Muscle layer of duodenum (tissue), 2 donors: ENCODE measurements around the gene ZNF462.
"Not testable (repeated sequence)": the region's sequence is repeated elsewhere in the genome, so short reads cannot be mapped to it uniquely, and the experiment has no call there.

Experiments
- H3K27ac ChIP-seq: one replicate; pipeline ENCODE4 v1.7.0; 2013; ENCODE audit warnings: mild to moderate bottlenecking, low read length
- H3K27me3 ChIP-seq: one replicate; pipeline ENCODE4 v1.7.0; 2013; ENCODE audit warnings: low read depth, mild to moderate bottlenecking, control low read depth, low read length
- H3K36me3 ChIP-seq, 2 donors: one replicate each; pipeline ENCODE4 v1.7.0; 2013; ENCODE audit warnings: low read length in 2 of 2, control low read depth in 1 of 2, mild to moderate bottlenecking in 1 of 2; ENCODE audit not compliant: insufficient read depth in 2 of 2, control insufficient read depth in 1 of 2
- H3K4me1 ChIP-seq, 2 donors: one replicate each; pipeline ENCODE4 v1.7.0; 2013; ENCODE audit warnings: low read length in 2 of 2, mild to moderate bottlenecking in 2 of 2, control low read depth in 1 of 2, moderate library complexity in 1 of 2; ENCODE audit not compliant: insufficient read depth in 2 of 2, control insufficient read depth in 1 of 2
- H3K4me3 ChIP-seq, 2 donors: one replicate each; pipeline ENCODE4 v1.7.0; 2013; ENCODE audit warnings: low read length in 2 of 2, low read depth in 1 of 2, mild to moderate bottlenecking in 1 of 2
- H3K9me3 ChIP-seq, 2 donors: one replicate each; pipeline ENCODE4 v1.7.0; 2013; ENCODE audit warnings: low read length in 2 of 2, control low read depth in 1 of 2, mild to moderate bottlenecking in 1 of 2; ENCODE audit not compliant: control insufficient read depth in 1 of 2
- donor health status: healthy.

ZNF462 gene

GRCh38 chr9:106846307-106846706, 16.7 kb upstream of the ZNF462 start:
- Histone ChIP-seq H3K27ac (no peak overlapping the region), H3K4me1 (no peaks in the 10 kb centered on the region), H3K27me3 (no peaks in the 10 kb centered on the region)

GRCh38 chr9:106846857-106847256, 16.1 kb upstream of the ZNF462 start:
- H3K4me1 ChIP-seq, result no peaks in the 10 kb centered on the region
- H3K27ac ChIP-seq, result no peak overlapping the region
- no peaks in the 10 kb centered on the region for H3K9me3 ChIP-seq
- no peaks in the 10 kb centered on the region for H3K36me3 ChIP-seq
- H3K27me3 ChIP-seq, result no peaks in the 10 kb centered on the region
- H3K4me3 ChIP-seq, result no peak overlapping the region

More at GRCh38 chr9:106846307-106846706, 16.7 kb upstream of the ZNF462 start:
- Histone ChIP-seq H3K36me3 (no peaks in the 10 kb centered on the region), H3K4me3 (no peak overlapping the region), H3K9me3 (no peaks in the 10 kb centered on the region)

- H3K4me3 ChIP-seq, H3K4me1 ChIP-seq, H3K27ac ChIP-seq, H3K9me3 ChIP-seq, H3K27me3 ChIP-seq, H3K36me3 ChIP-seq: not testable (repeated sequence)
Observed at GRCh38 chr9:106851640-106852039, 11.3 kb upstream of the ZNF462 start.

- Histone ChIP-seq H3K36me3 (no peaks in the 10 kb centered on the region), H3K27me3 (no peaks in the 10 kb centered on the region), H3K4me3 (no peak overlapping the region), H3K9me3 (no peaks in the 10 kb centered on the region), H3K4me1 (peaks cover 0 to 8% of the 10 kb centered on the region in 2 donors), H3K27ac (no peak overlapping the region)
Observed at GRCh38 chr9:106857811-106858470, 5.0 kb upstream of the ZNF462 start.

- Histone ChIP-seq H3K4me1 (peaks cover 0 to 8% of the 10 kb centered on the region in 2 donors), H3K4me3 (peak overlapping the region; percentile 77 to 92), H3K27ac (peak overlapping the region; percentile 86), H3K36me3 (no peaks in the 10 kb centered on the region), H3K9me3 (no peaks in the 10 kb centered on the region), H3K27me3 (no peaks in the 10 kb centered on the region)
Observed at GRCh38 chr9:106859957-106860720, 2.8 kb upstream of the ZNF462 start.

- Histone ChIP-seq H3K4me1 (peaks cover 0 to 8% of the 10 kb centered on the region in 2 donors), H3K4me3 (peak overlapping the region; percentile 77 to 92), H3K9me3 (no peaks in the 10 kb centered on the region), H3K27ac (peak overlapping the region; percentile 86), H3K27me3 (no peaks in the 10 kb centered on the region), H3K36me3 (no peaks in the 10 kb centered on the region)
Observed at GRCh38 chr9:106860721-106861639, 2.0 kb upstream of the ZNF462 start.

- Histone ChIP-seq H3K27me3 (no peaks in the 10 kb centered on the region), H3K4me1 (peaks cover 0 to 9% of the 10 kb centered on the region in 2 donors), H3K4me3 (peak overlapping the region; percentile 77 to 92), H3K9me3 (no peaks in the 10 kb centered on the region), H3K36me3 (no peaks in the 10 kb centered on the region), H3K27ac (peak overlapping the region; percentile 86)
Observed at GRCh38 chr9:106861640-106862109, 1.3 kb upstream of the ZNF462 start.

GRCh38 chr9:106862110-106862820, 701 bp upstream of the ZNF462 start:
- H3K27me3 ChIP-seq, result no peaks in the 10 kb centered on the region
- H3K9me3 ChIP-seq, result no peaks in the 10 kb centered on the region
- peak overlapping the region; percentile 86 for H3K27ac ChIP-seq
- H3K4me1 ChIP-seq, result peaks cover 0 to 15% of the 10 kb centered on the region in 2 donors
- H3K36me3 ChIP-seq, result no peaks in the 10 kb centered on the region
- H3K4me3 ChIP-seq, result peak overlapping the region; percentile 77 to 92

GRCh38 chr9:106864373-106865143, 1.6 kb downstream of the ZNF462 start:
- Histone ChIP-seq H3K4me1 (peaks cover 10 to 36% of the 10 kb centered on the region in 2 donors), H3K36me3 (no peaks in the 10 kb centered on the region), H3K4me3 (peak overlapping the region; percentile 77 to 92), H3K27ac (peak overlapping the region; percentile 86), H3K9me3 (no peaks in the 10 kb centered on the region), H3K27me3 (no peaks in the 10 kb centered on the region)

- Histone ChIP-seq H3K4me1 (peaks cover 18 to 52% of the 10 kb centered on the region in 2 donors), H3K27me3 (no peaks in the 10 kb centered on the region), H3K9me3 (no peaks in the 10 kb centered on the region), H3K36me3 (no peaks in the 10 kb centered on the region), H3K27ac (no peak overlapping the region), H3K4me3 (no peak overlapping the region)
Observed at GRCh38 chr9:106866243-106866642, 3.3 kb downstream of the ZNF462 start.
